ENCODE results near the gene KCNH8.

KCNH8 gene

GRCh38 chr3:19392150-19392549 is 243.8 kb downstream of the KCNH8 start:
- no peak for DNase-seq

GRCh38 chr3:19394946-19395345 is 246.6 kb downstream of the KCNH8 start:
- DNase-seq, result no peak

- DNase-seq, result no peak
Measured at GRCh38 chr3:19396726-19397125, 248.4 kb downstream of the KCNH8 start.

GRCh38 chr3:19399356-19399755 is 251.0 kb downstream of the KCNH8 start:
- DNase-seq, result no peak

- no peak for DNase-seq
Measured at GRCh38 chr3:19399836-19400235, 251.5 kb downstream of the KCNH8 start.

GRCh38 chr3:19420159-19420558 is 271.8 kb downstream of the KCNH8 start:
- no peak for DNase-seq

- no peak for DNase-seq
Measured at GRCh38 chr3:19425825-19426224, 277.5 kb downstream of the KCNH8 start.

GRCh38 chr3:19427422-19428149 is 279.3 kb downstream of the KCNH8 start:
- no peak for DNase-seq

- no peak for DNase-seq
Measured at GRCh38 chr3:19428729-19429128, 280.4 kb downstream of the KCNH8 start.

- no peak for DNase-seq
Measured at GRCh38 chr3:19432669-19433068, 284.4 kb downstream of the KCNH8 start.

- DNase-seq, result no peak
Measured at GRCh38 chr3:19436746-19437145, 288.4 kb downstream of the KCNH8 start.

GRCh38 chr3:19439944-19440343 is 291.6 kb downstream of the KCNH8 start:
- DNase-seq, result no peak

- no peak for DNase-seq
Measured at GRCh38 chr3:19446138-19446537, 297.8 kb downstream of the KCNH8 start.

- DNase-seq, result no peak
Measured at GRCh38 chr3:19446687-19447086, 298.4 kb downstream of the KCNH8 start.

- DNase-seq, result no peak
Measured at GRCh38 chr3:19455546-19455945, 307.2 kb downstream of the KCNH8 start.

- DNase-seq, result no peak
Measured at GRCh38 chr3:19456738-19457137, 308.4 kb downstream of the KCNH8 start.

GRCh38 chr3:19457449-19457848 is 309.1 kb downstream of the KCNH8 start:
- DNase-seq, result no peak

GRCh38 chr3:19467761-19468160 is 319.5 kb downstream of the KCNH8 start:
- DNase-seq, result no peak

GRCh38 chr3:19471138-19471537 is 322.8 kb downstream of the KCNH8 start:
- no peak for DNase-seq

GRCh38 chr3:19473971-19474580 is 325.8 kb downstream of the KCNH8 start:
- no peak for DNase-seq

- DNase-seq, result no peak
Measured at GRCh38 chr3:19476281-19476680, 328.0 kb downstream of the KCNH8 start.

GRCh38 chr3:19485267-19485666 is 337.0 kb downstream of the KCNH8 start:
- no peak for DNase-seq

- no peak for DNase-seq
Measured at GRCh38 chr3:19487386-19487785, 339.1 kb downstream of the KCNH8 start.

- no peak for DNase-seq
Measured at GRCh38 chr3:19488939-19489338, 340.6 kb downstream of the KCNH8 start.

GRCh38 chr3:19489936-19490335 is 341.6 kb downstream of the KCNH8 start:
- no peak for DNase-seq

Data from activated T-cell treated with anti-CD3 and anti-CD28 coated beads, Interleukin-2, amount 50 U/mL, for 1 hour (primary cell).